Smooth muscle cell (in vitro differentiated cells): ENCODE data around the gene BOLA1. TPM values are rescaled to one million over a fixed set of nuclear protein-coding genes. Genes with fewer than 3 reads are reported as not detected.
"Not testable (repeated sequence)": the region's sequence is repeated elsewhere in the genome, so short reads cannot be mapped to it uniquely, and the experiment has no call there.

Experiments used
- DNase-seq: peaks from one replicate; lab custom pipeline; 2025; ENCODE audit not compliant: unreplicated experiment; lab: John Stamatoyannopoulos, UW
- H2AFZ ChIP-seq: fragments of 200-600 bp; sonication (generic); 2 replicates; pipeline ENCODE4 v1.6.0; 2016; ENCODE audit warnings: antibody characterized with exemption, low read depth, mild to moderate bottlenecking
- H3F3A ChIP-seq: fragments of 200-600 bp; sonication (generic); 2 replicates; pipeline ENCODE4 v1.6.0; 2017; ENCODE audit warnings: antibody characterized with exemption, low read depth
- H3K27ac ChIP-seq: fragments of 200-600 bp; sonication (generic); 2 replicates; pipeline ENCODE4 v1.5.1; 2016; ENCODE audit warnings: low read depth, mild to moderate bottlenecking
- H3K27me3 ChIP-seq: fragments of 200-600 bp; sonication (generic); 2 replicates; pipeline ENCODE4 v1.6.1; 2016; ENCODE audit warnings: low read depth, mild to moderate bottlenecking
- H3K36me3 ChIP-seq: fragments of 200-600 bp; sonication (generic); 2 replicates; pipeline ENCODE4 v1.5.1; 2016; ENCODE audit warnings: low read depth
- H3K4me1 ChIP-seq: fragments of 200-600 bp; sonication (generic); 2 replicates; pipeline ENCODE4 v1.5.1; 2016; ENCODE audit warnings: low read depth
- H3K4me2 ChIP-seq: fragments of 200-600 bp; sonication (generic); 2 replicates; pipeline ENCODE4 v1.6.0; 2016; ENCODE audit warnings: mild to moderate bottlenecking
- H3K4me3 ChIP-seq: fragments of 200-600 bp; sonication (generic); 2 replicates; pipeline ENCODE4 v1.5.1; 2016; ENCODE audit warnings: mild to moderate bottlenecking
- H3K79me2 ChIP-seq: fragments of 200-600 bp; sonication (generic); 2 replicates; pipeline ENCODE4 v1.6.0; 2016; ENCODE audit warnings: low read depth, mild to moderate bottlenecking
- H3K9ac ChIP-seq: fragments of 200-600 bp; sonication (generic); 2 replicates; pipeline ENCODE4 v1.6.0; 2016; ENCODE audit warnings: low read depth
- H3K9me3 ChIP-seq: fragments of 200-600 bp; sonication (generic); replicated peaks from 2 replicates; pipeline ENCODE4 v1.5.1; 2016; ENCODE audit warnings: low read depth
- H4K20me1 ChIP-seq: fragments of 200-600 bp; sonication (generic); 2 replicates; pipeline ENCODE4 v1.6.0; 2016; ENCODE audit warnings: low read depth
- CTCF ChIP-seq: fragments of 200-600 bp; sonication (generic); IDR thresholded peaks from 2 replicates; pipeline ENCODE4 v1.5.1; 2017; ENCODE audit warnings: borderline replicate concordance, mild to moderate bottlenecking, antibody characterized with exemption; ENCODE audit not compliant: insufficient read depth, poor library complexity, severe bottlenecking
- WGBS: methylation state at CpG from one replicate; pipeline ENCODE4 v1.1.7; 2016; ENCODE audit warnings: low lambda C conversion rate; 5-methylcytosine and 5-hydroxymethylcytosine counted together
- polyA plus RNA-seq: library from polyadenylated mRNA; unstranded; fragments of >200 nt; fragmentation: Nextera tagmentation; extraction: Ambion mirVana; gene quantifications from 2 replicates; pipeline ENCODE4 v1.2.1, GENCODE V29; 2016
- total RNA-seq: library from RNA; depleted of rRNA; stranded (reverse); fragments of >200 nt; gene quantifications from 2 replicates; pipeline ENCODE4 v1.2.3, GENCODE V29; 2014

BOLA1 gene
- total and polyA plus RNA-seq, 2 experiments from 2014 or later: 21.3 to 27.4 TPM

GRCh38 chr1:149936170-149936991 is 37.0 kb downstream of the BOLA1 start, which contains the start of gene MTMR11:
MTMR11 (minus strand) TSS chr1:149936879; CDS start chr1:149936647, 232 bp downstream.
- H3K79me2 ChIP-seq: no peaks in the 10 kb centered on the region
- DNase-seq: no peak
- peaks cover 19% of the 10 kb centered on the region for H3F3A ChIP-seq
- H3K9me3 ChIP-seq: no peaks in the 10 kb centered on the region
- H2AFZ ChIP-seq: peak within 1 kb of the TSS; percentile 11
- H3K9ac ChIP-seq: peak within 1 kb of the TSS; percentile 57
- peaks cover 13% of the 10 kb centered on the region for H3K4me1 ChIP-seq
- peak within 1 kb of the TSS; percentile 72 for H3K4me3 ChIP-seq
- peak within 1 kb of the TSS; percentile 95 for H3K4me2 ChIP-seq
- H4K20me1 ChIP-seq: no peaks in the 10 kb centered on the region
- no peaks in the 10 kb centered on the region for H3K36me3 ChIP-seq
- H3K27me3 ChIP-seq: no peaks in the 10 kb centered on the region
- no peak for TF ChIP-seq CTCF
- 18% methylated on average over 18 of the region's 18 CpGs for WGBS
- H3K27ac ChIP-seq: peak within 1 kb of the TSS; percentile 93

GRCh38 chr1:149936992-149937705 is 37.8 kb downstream of the BOLA1 start:
- DNase-seq: no peak

GRCh38 chr1:149937759-149938158 is 38.4 kb downstream of the BOLA1 start:
- Histone ChIP-seq H3K27ac (peak overlapping the region; percentile 93), H3K4me1 (peaks cover 13% of the 10 kb centered on the region), H3K4me3 (peak overlapping the region; percentile 72), H3F3A (peaks cover 27% of the 10 kb centered on the region), H3K79me2 (no peaks in the 10 kb centered on the region), H3K27me3 (no peaks in the 10 kb centered on the region), H3K4me2 (peak overlapping the region; percentile 95), H3K9me3 (no peaks in the 10 kb centered on the region), H3K36me3 (no peaks in the 10 kb centered on the region), H3K9ac (no peak overlapping the region), H2AFZ (no peak overlapping the region), H4K20me1 (no peaks in the 10 kb centered on the region)
- no peak for TF ChIP-seq CTCF
- no peak for DNase-seq

More at GRCh38 chr1:149936992-149937705, 37.8 kb downstream of the BOLA1 start:
- peak overlapping the region; percentile 11 for H2AFZ ChIP-seq
- TF ChIP-seq CTCF: peak; percentile 24
- peak overlapping the region; percentile 72 for H3K4me3 ChIP-seq
- H3K27me3 ChIP-seq: no peaks in the 10 kb centered on the region
- no peaks in the 10 kb centered on the region for H4K20me1 ChIP-seq
- H3K27ac ChIP-seq: peak overlapping the region; percentile 93
- WGBS: 9% methylated on average over 8 of the region's 8 CpGs
- H3K79me2 ChIP-seq: no peaks in the 10 kb centered on the region
- H3K4me1 ChIP-seq: peaks cover 13% of the 10 kb centered on the region
- peaks cover 25% of the 10 kb centered on the region for H3F3A ChIP-seq
- H3K9ac ChIP-seq: peak overlapping the region; percentile 57
- H3K4me2 ChIP-seq: peak overlapping the region; percentile 95
- no peaks in the 10 kb centered on the region for H3K9me3 ChIP-seq
- no peaks in the 10 kb centered on the region for H3K36me3 ChIP-seq

- H3F3A ChIP-seq: peaks cover 30% of the 10 kb centered on the region
- H4K20me1 ChIP-seq, H3K9me3 ChIP-seq, H2AFZ ChIP-seq, H3K79me2 ChIP-seq, H3K9ac ChIP-seq, H3K27me3 ChIP-seq, H3K36me3 ChIP-seq, DNase-seq: not testable (repeated sequence)
- peak overlapping the region; percentile 93 for H3K27ac ChIP-seq
- peaks cover 13% of the 10 kb centered on the region for H3K4me1 ChIP-seq
- WGBS: 22% methylated on average over 13 of the region's 13 CpGs
- H3K4me2 ChIP-seq: peak overlapping the region; percentile 88
- peak overlapping the region; percentile 40 for H3K4me3 ChIP-seq
Measured at GRCh38 chr1:149938668-149939003, 39.3 kb downstream of the BOLA1 start.
